PC-3 (cell line): Measurements from ENCODE around the gene PRM1. TPM values are rescaled to one million over a fixed set of nuclear protein-coding genes. Genes with fewer than 3 reads are reported as not detected.

Experiments used
- microRNA-seq: library from miRNA; unstranded; fragments of <30 nt; microRNA quantifications from one replicate; pipeline ENCODE4 v1.1.0, GENCODE V29; 2020; ENCODE audit not compliant: unreplicated experiment
- total RNA-seq: library from RNA; depleted of rRNA; stranded (reverse); fragments of >200 nt; gene quantifications from 2 replicates; pipeline ENCODE4 v1.2.3, GENCODE V29; 2014; rRNA removed

The PRM1 gene
- total RNA-seq, 1 experiment from 2014 or later, result not detected

Small RNA genes within 50 kb of the gene (microRNA-seq; reads per million reads assigned to microRNA genes)
- gene MIR548H2, result not detected

Other genes with a start within 250 kb of the PRM1 start
- gene SOCS1, start 25.1 kb downstream of the PRM1 start, total RNA-seq, result 12.5 and 15.5 TPM in 2 replicates
- gene TNP2, start 12.0 kb downstream of the PRM1 start, total RNA-seq, result not detected in 2 replicates
- gene PRM3, start 7.7 kb downstream of the PRM1 start, total RNA-seq, result not detected in 2 replicates
- not detected in 2 replicates for gene PRM2, start 4.8 kb downstream of the PRM1 start, total RNA-seq
- 10.2 and 10.9 TPM in 2 replicates for gene RMI2, start 64.1 kb upstream of the PRM1 start, total RNA-seq